Renal pelvis (tissue), 4 donors: Measurements from ENCODE around the gene SCN1A. TPM values are rescaled to one million over a fixed set of nuclear protein-coding genes. Genes with fewer than 3 reads are reported as not detected.
"Not testable (repeated sequence)": the region's sequence is repeated elsewhere in the genome, so short reads cannot be mapped to it uniquely, and the experiment has no call there.

Experiments used
- DNase-seq: peaks from one replicate; pipeline ENCODE4 v3.0.0-alpha.2; 2013
- polyA plus RNA-seq, 3 donors: library from polyadenylated mRNA; unstranded; fragments of 120-200 nt; gene quantifications; one replicate each; pipeline ENCODE4 v1.2.1, GENCODE V29; 2013; ENCODE audit not compliant: insufficient read length in 3 of 3

SCN1A gene
- polyA plus RNA-seq, 3 donors: 0.06 to 0.37 (median 0.24) TPM

GRCh38 chr2:166135849-166136258, 8.0 kb upstream of the SCN1A start:
- no peak for DNase-seq

- no peak for DNase-seq
These were observed 7.5 kb upstream of the SCN1A start for GRCh38 chr2:166135152-166135848.

- no peak for DNase-seq
These were observed 6.7 kb upstream of the SCN1A start for GRCh38 chr2:166134252-166135151.

- no peak for DNase-seq
These were observed 5.8 kb upstream of the SCN1A start for GRCh38 chr2:166133653-166134052.

GRCh38 chr2:166128156-166128505, 311 bp upstream of the SCN1A start:
- no peak for DNase-seq

GRCh38 chr2:166126007-166126639, 1.7 kb downstream of the SCN1A start:
- DNase-seq: no peak

GRCh38 chr2:166125557-166125956, 2.3 kb downstream of the SCN1A start:
- DNase-seq: no peak

GRCh38 chr2:166118180-166118579, 9.6 kb downstream of the SCN1A start:
- no peak for DNase-seq

GRCh38 chr2:166117491-166117890, 10.3 kb downstream of the SCN1A start:
- no peak for DNase-seq

GRCh38 chr2:166115589-166115988, 12.2 kb downstream of the SCN1A start:
- DNase-seq: no peak

GRCh38 chr2:166112193-166112605, 15.6 kb downstream of the SCN1A start:
- no peak for DNase-seq

GRCh38 chr2:166106431-166107015, 21.3 kb downstream of the SCN1A start:
- peak; percentile 21 for DNase-seq

GRCh38 chr2:166104773-166105172, 23.0 kb downstream of the SCN1A start:
- no peak for DNase-seq

GRCh38 chr2:166104084-166104483, 23.7 kb downstream of the SCN1A start:
- DNase-seq: no peak

GRCh38 chr2:166103277-166103676, 24.5 kb downstream of the SCN1A start:
- not testable (repeated sequence) for DNase-seq

GRCh38 chr2:166094325-166094724, 33.5 kb downstream of the SCN1A start:
- DNase-seq: no peak

- DNase-seq: no peak
These were observed 34.9 kb downstream of the SCN1A start for GRCh38 chr2:166092889-166093288.

GRCh38 chr2:166091439-166091838, 36.4 kb downstream of the SCN1A start:
- DNase-seq: no peak

GRCh38 chr2:166090908-166091307, 36.9 kb downstream of the SCN1A start:
- no peak for DNase-seq

- DNase-seq: no peak
These were observed 37.5 kb downstream of the SCN1A start for GRCh38 chr2:166090346-166090745.

GRCh38 chr2:166088634-166089033, 39.2 kb downstream of the SCN1A start:
- DNase-seq: no peak

GRCh38 chr2:166084301-166084700, 43.5 kb downstream of the SCN1A start:
- no peak for DNase-seq
